Heart left ventricle (tissue), 16 donors: ENCODE results near the gene NCAM1. TPM values are rescaled to one million over a fixed set of nuclear protein-coding genes. Genes with fewer than 3 reads are reported as not detected.

Source experiments
- ATAC-seq, 4 donors: fragments of 200-7000 bp; cut with Tn5 transposase; one replicate each; pipeline ENCODE4 v1.9.1; 2020 to 2022; ENCODE audit warnings: moderate library complexity in 4 of 4, mild to moderate bottlenecking in 3 of 4, moderate number of reproducible peaks in 1 of 4
- DNase-seq, 5 donors: peaks; one replicate each; pipeline ENCODE4 v3.0.0-alpha.2; 2020
- H3K27ac ChIP-seq, 12 donors: fragments of 200-600 bp; sonication (generic) in 4 of 12; one replicate each; pipeline versions ENCODE4 v1.5.0 to v1.8.0; 2016 to 2022; ENCODE audit warnings: mild to moderate bottlenecking in 2 of 12
- H3K27me3 ChIP-seq, 9 donors: fragments of 200-600 bp; sonication (generic) in 2 of 9; one replicate each; pipeline versions ENCODE4 v1.5.1 to v1.8.0; 2016 to 2022; ENCODE audit warnings: mild to moderate bottlenecking in 3 of 9
- H3K36me3 ChIP-seq, 9 donors: fragments of 200-600 bp; sonication (generic) in 2 of 9; one replicate each; pipeline versions ENCODE4 v1.5.0 to v1.8.0; 2018 to 2022; ENCODE audit warnings: mild to moderate bottlenecking in 2 of 9
- H3K4me1 ChIP-seq, 12 donors: fragments of 200-600 bp; sonication (generic) in 4 of 12; one replicate each; pipeline versions ENCODE4 v1.5.0 to v1.8.0; 2016 to 2022; ENCODE audit warnings: mild to moderate bottlenecking in 3 of 12
- H3K4me3 ChIP-seq, 12 donors: fragments of 200-600 bp; sonication (generic) in 4 of 12; one replicate each; pipeline versions ENCODE4 v1.5.0 to v1.8.0; 2017 to 2022; ENCODE audit warnings: mild to moderate bottlenecking in 9 of 12, moderate library complexity in 4 of 12
- H3K9me3 ChIP-seq, 12 donors: fragments of 200-600 bp; sonication (generic) in 4 of 12; one replicate each; pipeline versions ENCODE4 v1.5.0 to v1.8.0; 2016 to 2022; ENCODE audit warnings: mild to moderate bottlenecking in 1 of 12
- POLR2A ChIP-seq, 2 donors: fragments of 450-650 bp; IDR thresholded peaks; one replicate each; pipeline ENCODE4 v1.6.1; 2017; ENCODE audit warnings: antibody characterized with exemption in 2 of 2, mild to moderate bottlenecking in 2 of 2, moderate library complexity in 2 of 2
- WGBS, 4 donors: extraction: QIAGEN DNeasy Blood & Tissue Kit in 2 of 4; methylation state at CpG; one replicate each; pipeline versions ENCODE4 v1.1.5 to v1.1.7; 2013 to 2018; 5-methylcytosine and 5-hydroxymethylcytosine counted together
- intact Hi-C, 10 donors: fragments of 100-400 bp; cut with DNase I; formaldehyde crosslinking; loops; one replicate each; pipeline versions ENCODE4 v1.11.1 to v1.14.2; 2022
- polyA plus RNA-seq, 2 donors: library from polyadenylated mRNA; stranded (reverse); fragments of 200-250 nt; gene quantifications; one replicate each; pipeline ENCODE4 v1.2.3, GENCODE V29; 2013
- total RNA-seq, 9 donors: library from RNA; depleted of rRNA in 2 of 9; stranded (reverse); fragments of >200 nt in 2 of 9; fragmentation: NEBNext Ultra II Directional in 3 of 9; extraction: Animal tissue kit (Norgen Biotek cat#: 25700) in 3 of 9; gene quantifications; one replicate each; pipeline versions ENCODE4 v1.1.0 to v1.2.4, GENCODE V29; 2016 to 2023
- TF ChIP-seq, protein P1 (sequence below), 12 donors: fragments of 200-600 bp; sonication (generic) in 4 of 12; IDR thresholded peaks; one replicate each; pipeline versions ENCODE4 v1.5.0 to v1.8.0; 2018 to 2022; ENCODE audit warnings: antibody characterized with exemption in 12 of 12, mild to moderate bottlenecking in 5 of 12
- donor health status: ischemic (EF 13 %, LVEDD 7.1; RV severe dilation, severe dysfunction).
- donor health status: healthy with polysubstance abuse.
- donor health status: DM: no; HTN: yes; CAD: no.
- donor health status: DM: no; HTN: no; CAD: no.
- donor health status: ischemic (EF 25% LVEDD 6.9; RV normal size, moderate dysfunction).
- donor health status: ischemic (EF 25% LVEDD 5.7; RV mildly dilated, moderate dysfunction).
- donor health status: healthy.
- donor health status: DM: yes; HTN: yes; CAD: no.
- donor health status: ischemic (EF 35%, LVEDD 5.7; RV mildly dilated, moderate dysfunction).
- donor health status: nonischemic (EF 11% LVEDD 7.7; RV severe dilation, severe dysfunction).
- donor health status: DM: yes; HTN: yes; CAD: no.
- donor health status: PGD.
- donor health status: ischemic (EF 29% LVEDD 5.4; RV normal size, mild dysfunction).
- donor health status: nonischemic (EF 23%, LVEDD 6.1; RV moderate dilation, normal function).

The NCAM1 gene
- total and polyA plus RNA-seq, 11 donors = 78.0 to 753 (median 389) TPM

DNA sequence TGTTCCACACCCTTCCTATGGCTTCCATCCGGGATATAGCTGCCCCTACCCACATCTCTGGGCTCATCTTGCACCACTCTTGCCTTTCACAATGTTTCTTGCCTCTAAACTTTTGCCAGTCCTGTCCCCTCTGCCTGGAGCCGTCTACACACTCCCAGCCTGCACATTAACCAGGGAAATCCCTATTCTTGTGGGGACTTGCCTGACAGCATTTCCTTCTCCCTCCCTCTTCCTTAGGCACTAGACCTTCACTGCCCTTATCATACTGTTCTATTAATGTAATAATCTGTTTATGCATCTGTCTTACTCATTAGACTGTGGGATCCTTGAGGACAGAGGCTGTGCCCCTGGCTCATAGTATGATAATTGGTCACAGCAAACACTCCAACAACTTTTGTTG, 347.4 kb downstream of the NCAM1 start:
- H3K4me3 ChIP-seq = no peak overlapping the region
- H3K9me3 ChIP-seq = no peaks in the 10 kb centered on the region
- H3K27ac ChIP-seq = no peak overlapping the region
- H3K4me1 ChIP-seq = peaks cover 0 to 2% (median 0%) of the 10 kb centered on the region in 12 donors
- H3K27me3 ChIP-seq = no peaks in the 10 kb centered on the region
- H3K36me3 ChIP-seq = no peaks in the 10 kb centered on the region
- ATAC-seq (no peak), DNase-seq (no peak)
- TF ChIP-seq POLR2A (IDR thresholded peaks at IDR 0.05) = no peak
- TF ChIP-seq, protein P1, sequence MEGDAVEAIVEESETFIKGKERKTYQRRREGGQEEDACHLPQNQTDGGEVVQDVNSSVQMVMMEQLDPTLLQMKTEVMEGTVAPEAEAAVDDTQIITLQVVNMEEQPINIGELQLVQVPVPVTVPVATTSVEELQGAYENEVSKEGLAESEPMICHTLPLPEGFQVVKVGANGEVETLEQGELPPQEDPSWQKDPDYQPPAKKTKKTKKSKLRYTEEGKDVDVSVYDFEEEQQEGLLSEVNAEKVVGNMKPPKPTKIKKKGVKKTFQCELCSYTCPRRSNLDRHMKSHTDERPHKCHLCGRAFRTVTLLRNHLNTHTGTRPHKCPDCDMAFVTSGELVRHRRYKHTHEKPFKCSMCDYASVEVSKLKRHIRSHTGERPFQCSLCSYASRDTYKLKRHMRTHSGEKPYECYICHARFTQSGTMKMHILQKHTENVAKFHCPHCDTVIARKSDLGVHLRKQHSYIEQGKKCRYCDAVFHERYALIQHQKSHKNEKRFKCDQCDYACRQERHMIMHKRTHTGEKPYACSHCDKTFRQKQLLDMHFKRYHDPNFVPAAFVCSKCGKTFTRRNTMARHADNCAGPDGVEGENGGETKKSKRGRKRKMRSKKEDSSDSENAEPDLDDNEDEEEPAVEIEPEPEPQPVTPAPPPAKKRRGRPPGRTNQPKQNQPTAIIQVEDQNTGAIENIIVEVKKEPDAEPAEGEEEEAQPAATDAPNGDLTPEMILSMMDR (IDR thresholded peaks at IDR 0.05) = no peak
- 50 to 79% (median 74%) methylated on average over 2 of the region's 2 CpGs for WGBS, 4 donors
- intact Hi-C loops = loop anchor here in 6 of 10 donors (5.0 to 10.0 kb wide), 4 partner anchors 224 to 489 kb away; no protein-coding TSS in a partner anchor

DNA sequence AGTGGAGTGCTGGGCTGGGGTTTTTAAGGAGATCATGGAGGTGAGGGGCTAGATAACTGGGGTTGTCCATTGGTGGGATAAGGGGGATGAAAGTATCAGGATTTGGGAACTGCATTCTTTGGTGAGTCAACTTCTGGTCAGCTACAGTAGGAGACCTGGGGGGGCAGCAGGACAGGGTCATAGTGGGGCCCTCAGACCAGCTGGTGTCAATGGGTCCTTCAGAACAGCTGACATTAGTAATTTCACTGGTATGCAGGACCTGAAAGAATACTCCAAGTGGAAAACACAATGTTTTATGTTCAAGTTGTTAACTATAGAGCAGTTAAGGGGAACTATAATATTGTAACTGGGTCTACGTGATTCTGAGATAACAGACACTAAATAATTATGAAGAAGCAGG, 350.3 kb downstream of the NCAM1 start:
- WGBS, 4 donors = 89 to 97% (median 91%) methylated on average over 1 of the region's 1 CpG
- TF ChIP-seq POLR2A (IDR thresholded peaks at IDR 0.05) = no peak
- TF ChIP-seq, protein P1 (IDR thresholded peaks at IDR 0.05) = no peak
- no peak for DNase-seq
- H3K4me3 ChIP-seq = no peak overlapping the region
- H3K9me3 ChIP-seq = no peaks in the 10 kb centered on the region
- H3K36me3 ChIP-seq = peaks cover 0 to 3% (median 0%) of the 10 kb centered on the region in 9 donors
- no peak for ATAC-seq
- intact Hi-C loops = no loop called here
- no peaks in the 10 kb centered on the region for H3K27me3 ChIP-seq
- H3K4me1 ChIP-seq = peaks cover 0 to 19% (median 8%) of the 10 kb centered on the region in 12 donors
- H3K27ac ChIP-seq = no peak overlapping the region

DNA sequence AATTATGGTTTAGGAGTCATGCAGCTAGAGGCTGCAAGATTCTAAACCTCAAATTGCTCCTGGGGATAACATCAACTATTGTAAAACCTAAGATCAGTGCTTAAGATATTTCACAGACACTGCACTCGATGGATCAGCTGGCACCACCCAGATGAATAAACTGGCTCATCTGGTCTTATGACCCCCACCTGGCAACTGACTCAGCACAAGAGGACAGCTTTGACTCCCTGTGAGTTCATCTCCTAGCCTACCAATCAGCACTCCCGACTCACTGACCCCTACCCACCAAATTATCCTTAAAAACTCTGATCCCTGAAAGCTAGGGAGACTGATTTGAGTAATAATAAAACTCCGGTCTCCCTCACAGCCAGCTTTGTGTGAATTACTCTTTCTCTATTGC, 352.4 kb downstream of the NCAM1 start:
- Histone ChIP-seq H3K27ac (peak overlapping the region in 4 of 12 donors; percentile 2 to 91 (median 90)), H3K4me3 (peak overlapping the region in 9 of 12 donors; percentile 67 to 92 (median 89))

DNA sequence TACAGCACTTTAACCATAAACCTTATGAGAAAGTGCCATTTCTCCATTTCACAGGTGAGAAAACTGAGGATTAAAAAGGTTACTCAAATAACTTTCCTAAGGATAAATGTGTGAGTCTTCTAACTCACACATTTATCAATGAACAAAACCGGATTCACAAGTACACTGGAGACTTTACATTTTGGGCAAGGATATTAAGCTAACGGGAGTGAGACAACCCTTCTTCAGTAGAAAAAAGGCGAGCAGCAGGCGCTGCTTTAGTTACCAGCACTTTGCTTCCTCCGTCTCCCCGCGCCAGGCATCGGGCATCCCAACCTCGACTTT, 352.8 kb downstream of the NCAM1 start:
- peak overlapping the region; percentile 63 to 92 (median 85) for H3K4me3 ChIP-seq
- H3K9me3 ChIP-seq = no peaks in the 10 kb centered on the region
- DNase-seq (no peak), ATAC-seq (no peak)
- H3K27ac ChIP-seq = peak overlapping the region in 10 of 12 donors; percentile 2 to 91 (median 90)
- intact Hi-C loops = no loop called here
- 3 to 5% (median 4%) methylated on average over 9 of the region's 9 CpGs for WGBS, 4 donors
- peaks cover 0 to 24% (median 4%) of the 10 kb centered on the region in 9 donors for H3K36me3 ChIP-seq
- no peak for TF ChIP-seq POLR2A (IDR thresholded peaks at IDR 0.05)
- TF ChIP-seq, protein P1 (IDR thresholded peaks at IDR 0.05) = no peak
- H3K27me3 ChIP-seq = no peaks in the 10 kb centered on the region
- peaks cover 0 to 19% (median 8%) of the 10 kb centered on the region in 12 donors for H3K4me1 ChIP-seq

More for the DNA sequence above, 352.4 kb downstream of the NCAM1 start:
- 85 to 96% (median 94%) methylated on average over 3 of the region's 3 CpGs for WGBS, 4 donors
- DNase-seq (no peak), ATAC-seq (no peak)
- no peaks in the 10 kb centered on the region for H3K27me3 ChIP-seq
- peaks cover 0 to 19% (median 8%) of the 10 kb centered on the region in 12 donors for H3K4me1 ChIP-seq
- intact Hi-C loops = no loop called here
- H3K9me3 ChIP-seq = no peaks in the 10 kb centered on the region
- H3K36me3 ChIP-seq = peaks cover 0 to 20% (median 4%) of the 10 kb centered on the region in 9 donors
- no peak for TF ChIP-seq POLR2A (IDR thresholded peaks at IDR 0.05)
- TF ChIP-seq, protein P1 (IDR thresholded peaks at IDR 0.05) = no peak
